Measurements from ENCODE around the gene TIGAR. TPM values are rescaled to one million over a fixed set of nuclear protein-coding genes. Genes with fewer than 3 reads are reported as not detected.

TIGAR gene
- total RNA-seq, 4 donors from 2014 or later = 1.8 to 4.4 (median 2.5) TPM

DNA sequence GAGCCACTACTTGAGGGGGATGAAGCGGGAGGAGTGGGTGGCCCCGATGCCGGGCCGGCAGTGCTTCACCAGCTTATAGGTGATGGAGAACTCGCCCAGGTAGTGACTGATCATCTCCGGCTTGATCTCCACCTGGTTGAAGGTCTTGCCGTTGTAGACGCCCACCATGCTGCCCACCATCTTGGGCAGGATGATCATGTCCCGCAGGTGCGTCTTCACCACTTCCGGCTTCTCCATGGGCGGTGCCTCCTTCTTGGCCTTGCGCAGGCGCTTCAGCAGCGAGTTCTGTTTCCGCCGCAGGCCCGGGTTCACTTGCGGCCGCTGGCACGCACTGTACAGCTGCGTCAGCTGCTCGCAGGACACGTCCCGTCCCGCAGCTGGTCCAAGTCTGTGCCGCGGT is 3.4 kb downstream of the TIGAR start:
- TF ChIP-seq POLR2A (IDR thresholded peaks at IDR 0.05) = no peak
- TF ChIP-seq, protein P1, sequence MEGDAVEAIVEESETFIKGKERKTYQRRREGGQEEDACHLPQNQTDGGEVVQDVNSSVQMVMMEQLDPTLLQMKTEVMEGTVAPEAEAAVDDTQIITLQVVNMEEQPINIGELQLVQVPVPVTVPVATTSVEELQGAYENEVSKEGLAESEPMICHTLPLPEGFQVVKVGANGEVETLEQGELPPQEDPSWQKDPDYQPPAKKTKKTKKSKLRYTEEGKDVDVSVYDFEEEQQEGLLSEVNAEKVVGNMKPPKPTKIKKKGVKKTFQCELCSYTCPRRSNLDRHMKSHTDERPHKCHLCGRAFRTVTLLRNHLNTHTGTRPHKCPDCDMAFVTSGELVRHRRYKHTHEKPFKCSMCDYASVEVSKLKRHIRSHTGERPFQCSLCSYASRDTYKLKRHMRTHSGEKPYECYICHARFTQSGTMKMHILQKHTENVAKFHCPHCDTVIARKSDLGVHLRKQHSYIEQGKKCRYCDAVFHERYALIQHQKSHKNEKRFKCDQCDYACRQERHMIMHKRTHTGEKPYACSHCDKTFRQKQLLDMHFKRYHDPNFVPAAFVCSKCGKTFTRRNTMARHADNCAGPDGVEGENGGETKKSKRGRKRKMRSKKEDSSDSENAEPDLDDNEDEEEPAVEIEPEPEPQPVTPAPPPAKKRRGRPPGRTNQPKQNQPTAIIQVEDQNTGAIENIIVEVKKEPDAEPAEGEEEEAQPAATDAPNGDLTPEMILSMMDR (IDR thresholded peaks at IDR 0.05) = no peak
- TF ChIP-seq EP300 (IDR thresholded peaks at IDR 0.05) = no peak
- 95 to 98% methylated on average over 28 of the region's 28 CpGs for WGBS, 2 donors
- no peak overlapping the region for H3K4me3 ChIP-seq
- H3K9me3 ChIP-seq = no peaks in the 10 kb centered on the region
- no peak overlapping the region for H3K27ac ChIP-seq
- DNase-seq (ENCODE audit: low spot score in 2 of 2) = no peak
- no peaks in the 10 kb centered on the region for H3K36me3 ChIP-seq
- peaks cover 0 to 31% (median 6%) of the 10 kb centered on the region in 4 donors for H3K4me1 ChIP-seq
- no peaks in the 10 kb centered on the region for H3K27me3 ChIP-seq

GRCh38 chr12:4325966-4326365 is 5.0 kb downstream of the TIGAR start:
- Histone ChIP-seq H3K36me3 (no peaks in the 10 kb centered on the region), H3K27ac (no peak overlapping the region), H3K4me1 (peaks cover 0 to 25% (median 6%) of the 10 kb centered on the region in 4 donors), H3K27me3 (no peaks in the 10 kb centered on the region), H3K4me3 (no peak overlapping the region), H3K9me3 (no peaks in the 10 kb centered on the region)
- WGBS, 2 donors = 65 to 68% methylated on average over 3 of the region's 3 CpGs
- TF ChIP-seq EP300 (IDR thresholded peaks at IDR 0.05) (no peak), POLR2A (IDR thresholded peaks at IDR 0.05) (no peak)
- TF ChIP-seq, protein P1 (IDR thresholded peaks at IDR 0.05) = no peak
- DNase-seq (ENCODE audit: low spot score in 2 of 2) = no peak

DNA sequence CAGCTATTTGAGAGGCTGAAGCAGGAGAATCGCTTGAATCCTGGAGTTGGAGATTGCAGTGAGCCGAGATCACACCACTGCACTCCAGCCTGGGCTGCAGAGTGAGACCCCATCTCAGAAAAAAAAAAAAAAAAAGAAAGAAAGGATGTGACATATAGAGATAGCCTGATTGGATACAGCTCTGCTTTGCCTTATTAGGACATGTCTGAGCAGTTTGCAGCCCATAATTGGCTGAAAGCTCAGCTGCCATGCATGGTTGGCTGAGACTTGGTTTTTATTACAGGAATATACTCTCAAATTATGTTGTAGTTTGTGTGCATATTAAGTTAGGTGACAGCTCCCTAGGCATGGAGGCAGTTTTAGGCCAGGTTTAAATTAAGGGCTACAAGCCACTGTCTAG is 6.3 kb downstream of the TIGAR start:
- Histone ChIP-seq H3K9me3 (no peaks in the 10 kb centered on the region), H3K4me1 (peaks cover 0 to 18% (median 2%) of the 10 kb centered on the region in 4 donors), H3K27ac (no peak overlapping the region), H3K36me3 (no peaks in the 10 kb centered on the region), H3K4me3 (no peak overlapping the region), H3K27me3 (no peaks in the 10 kb centered on the region)
- TF ChIP-seq, protein P1 (IDR thresholded peaks at IDR 0.05) = no peak
- TF ChIP-seq POLR2A (IDR thresholded peaks at IDR 0.05) = no peak
- no peak for TF ChIP-seq EP300 (IDR thresholded peaks at IDR 0.05)
- no peak for DNase-seq (ENCODE audit: low spot score in 2 of 2)
- 92 to 96% methylated on average over 2 of the region's 2 CpGs for WGBS, 2 donors

- Histone ChIP-seq H3K9me3 (no peaks in the 10 kb centered on the region), H3K4me3 (no peak overlapping the region), H3K36me3 (peaks cover 0 to 9% (median 0%) of the 10 kb centered on the region in 3 donors), H3K27ac (no peak overlapping the region), H3K27me3 (no peaks in the 10 kb centered on the region), H3K4me1 (peaks cover 0 to 5% (median 0%) of the 10 kb centered on the region in 4 donors)
- DNase-seq (ENCODE audit: low spot score in 2 of 2) = no peak
- WGBS, 2 donors = 97% methylated on average over 3 of the region's 3 CpGs
- TF ChIP-seq, protein P1 (IDR thresholded peaks at IDR 0.05) = no peak
- TF ChIP-seq EP300 (IDR thresholded peaks at IDR 0.05) (no peak), POLR2A (IDR thresholded peaks at IDR 0.05) (no peak)
Observed at GRCh38 chr12:4330203-4330602, 9.2 kb downstream of the TIGAR start.

DNA sequence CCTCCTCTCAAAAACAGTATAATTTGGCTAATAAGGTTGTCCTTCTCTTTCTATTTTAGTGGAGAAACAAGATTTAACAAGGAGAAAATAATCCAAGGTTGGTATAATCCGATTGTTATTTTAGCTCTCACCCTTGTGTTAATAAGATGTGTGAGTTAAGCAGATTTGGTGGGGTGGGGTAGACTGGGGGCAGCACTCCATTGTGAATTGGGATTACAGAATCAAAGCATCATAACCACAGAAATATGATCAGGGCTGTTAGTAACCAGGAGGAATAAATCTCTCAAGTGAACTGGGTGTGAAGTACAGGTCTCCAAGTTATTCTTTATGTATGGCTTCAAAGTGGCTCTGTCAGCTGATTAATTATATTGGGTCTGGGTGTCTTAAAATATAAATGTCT is 10.2 kb downstream of the TIGAR start:
- peaks cover 0 to 5% (median 0%) of the 10 kb centered on the region in 4 donors for H3K4me1 ChIP-seq
- no peak for DNase-seq (ENCODE audit: low spot score in 2 of 2)
- no peaks in the 10 kb centered on the region for H3K27me3 ChIP-seq
- H3K9me3 ChIP-seq = no peaks in the 10 kb centered on the region
- H3K36me3 ChIP-seq = peaks cover 0 to 17% (median 0%) of the 10 kb centered on the region in 3 donors
- TF ChIP-seq POLR2A (IDR thresholded peaks at IDR 0.05) (no peak), EP300 (IDR thresholded peaks at IDR 0.05) (no peak)
- TF ChIP-seq, protein P1 (IDR thresholded peaks at IDR 0.05) = no peak
- no peak overlapping the region for H3K4me3 ChIP-seq
- no peak overlapping the region for H3K27ac ChIP-seq
- WGBS, 2 donors = 76 to 79% methylated on average over 1 of the region's 1 CpG
